Right atrium auricular region (tissue), 2 donors: Measurements from ENCODE around the gene RANBP3. TPM values are rescaled to one million over a fixed set of nuclear protein-coding genes. Genes with fewer than 3 reads are reported as not detected.
"Not testable (repeated sequence)": the region's sequence is repeated elsewhere in the genome, so short reads cannot be mapped to it uniquely, and the experiment has no call there.

ENCODE experiments used
- DNase-seq: peaks from one replicate; pipeline ENCODE4 v3.0.0-alpha.2; 2019; ENCODE audit warnings: low spot score
- H3K27ac ChIP-seq, 2 donors: fragments of 200-600 bp; sonication (generic); 1 replicate in 1 of 2; 2 replicates in 1 of 2; pipeline ENCODE4 v1.5.1; 2016 to 2019
- H3K27me3 ChIP-seq, 2 donors: fragments of 200-600 bp; sonication (generic); one replicate each; pipeline versions ENCODE4 v1.5.1 to v1.6.0; 2017 to 2019
- H3K36me3 ChIP-seq: fragments of 200-600 bp; sonication (generic); one replicate; pipeline ENCODE4 v1.5.1; 2016
- H3K4me1 ChIP-seq, 2 donors: fragments of 200-600 bp; sonication (generic); one replicate each; pipeline versions ENCODE4 v1.5.1 to v1.6.0; 2017 to 2019
- H3K4me3 ChIP-seq, 2 donors: fragments of 200-600 bp; sonication (generic); 1 replicate in 1 of 2; 2 replicates in 1 of 2; pipeline ENCODE4 v1.5.1; 2017 to 2019; ENCODE audit warnings: mild to moderate bottlenecking in 1 of 2, moderate library complexity in 1 of 2
- H3K9me3 ChIP-seq, 2 donors: fragments of 200-600 bp; sonication (generic); one replicate each; pipeline ENCODE4 v1.5.1; 2019
- CTCF ChIP-seq, 2 donors: fragments of 200-600 bp; sonication (generic); IDR thresholded peaks; one replicate each; pipeline ENCODE4 v1.5.1; 2019; ENCODE audit warnings: antibody characterized with exemption in 2 of 2
- total RNA-seq, 2 donors: library from RNA; depleted of rRNA; stranded (reverse); fragments of >200 nt; gene quantifications; one replicate each; pipeline ENCODE4 v1.1.0, GENCODE V29; 2016

RANBP3 gene
- total RNA-seq: 10 to 100 TPM; 53.6 to 54.7 TPM

GRCh38 chr19:5977785-5978605 is at the start of gene RANBP3:
TSS of gene RANBP3 (minus strand) at chr19:5978140. CDS start at chr19:5978082, 58 bp downstream.
- H3K9me3 ChIP-seq: no peaks in the 10 kb centered on the region
- peak within 1 kb of the TSS; percentile 77 to 92 for H3K27ac ChIP-seq
- no peaks in the 10 kb centered on the region for H3K27me3 ChIP-seq
- H3K4me3 ChIP-seq: peak within 1 kb of the TSS; percentile 98 to 100
- peaks cover 0 to 55% of the 10 kb centered on the region in 2 donors for H3K4me1 ChIP-seq
- peaks cover 12% of the 10 kb centered on the region for H3K36me3 ChIP-seq
- TF ChIP-seq CTCF (IDR thresholded peaks at IDR 0.05): peak in 1 of 2 donors; percentile 24
- DNase-seq: peak; percentile 98

DNA sequence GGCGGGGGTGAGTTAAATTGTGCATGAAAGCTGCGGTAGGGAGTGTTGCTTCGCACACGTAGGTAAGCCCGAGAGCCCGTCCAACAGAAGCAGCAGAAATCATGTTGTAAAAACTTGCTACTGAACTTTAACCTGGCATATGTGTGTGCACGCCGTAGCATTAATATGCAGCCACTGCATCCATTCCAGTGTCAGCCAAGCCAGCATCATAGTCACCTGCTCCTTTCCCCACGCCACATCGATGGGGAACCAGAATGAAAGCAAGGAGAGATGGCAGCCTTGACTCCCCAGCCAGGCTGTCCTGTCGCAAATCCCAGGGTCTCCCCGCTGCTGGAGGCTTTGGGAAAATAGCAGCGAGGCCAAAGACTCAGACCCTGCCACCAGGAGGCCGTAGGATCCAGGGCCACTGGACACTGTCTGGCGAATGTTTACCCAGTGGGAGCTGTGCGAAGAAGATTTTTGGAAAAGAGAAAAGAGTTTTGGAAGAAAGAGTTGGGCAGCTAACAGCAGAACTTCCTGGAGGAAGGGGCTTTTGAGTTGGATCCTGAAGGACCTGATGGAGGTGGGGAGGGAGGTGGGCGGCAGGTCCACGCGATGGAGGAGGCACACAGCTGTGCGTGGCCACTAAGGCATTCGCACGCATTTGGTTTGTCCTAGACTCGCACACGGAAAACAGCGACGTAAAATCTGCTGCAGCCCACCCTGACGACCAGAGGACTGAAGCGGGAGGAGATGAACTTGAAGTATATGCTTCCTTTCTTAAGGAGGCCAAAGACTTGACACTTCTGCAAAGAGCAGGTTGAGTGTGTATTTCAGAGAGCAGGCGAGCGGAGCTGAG is 48.7 kb upstream of the RANBP3 start:
- H3K36me3 ChIP-seq: peaks cover 12% of the 10 kb centered on the region

DNA sequence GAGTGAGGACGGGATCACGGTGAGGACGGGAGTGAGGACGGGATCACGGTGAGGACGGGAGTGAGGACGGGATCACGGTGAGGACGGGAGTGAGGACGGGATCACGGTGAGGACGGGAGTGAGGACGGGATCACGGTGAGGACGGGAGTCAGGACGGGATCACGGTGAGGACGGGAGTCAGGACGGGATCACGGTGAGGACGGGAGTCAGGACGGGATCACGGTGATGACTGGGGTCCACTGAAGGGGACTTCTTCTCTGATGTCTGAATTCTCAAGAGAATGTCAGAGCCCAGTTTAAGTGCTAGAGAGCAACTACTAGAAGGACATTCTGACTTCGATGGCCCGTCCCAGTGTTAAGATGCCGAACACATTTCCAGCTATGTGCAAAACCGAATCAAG is 46.8 kb upstream of the RANBP3 start:
- not testable (repeated sequence) for H3K4me3 ChIP-seq, DNase-seq, H3K9me3 ChIP-seq, H3K27ac ChIP-seq, H3K27me3 ChIP-seq
- Histone ChIP-seq H3K4me1 (peaks cover 0 to 11% of the 10 kb centered on the region in 2 donors), H3K36me3 (peaks cover 12% of the 10 kb centered on the region)

More for the DNA sequence above, 48.7 kb upstream of the RANBP3 start:
- no peak for DNase-seq
- TF ChIP-seq CTCF (IDR thresholded peaks at IDR 0.05): no peak
- H3K27me3 ChIP-seq: no peaks in the 10 kb centered on the region
- H3K4me3 ChIP-seq: no peak overlapping the region
- no peaks in the 10 kb centered on the region for H3K9me3 ChIP-seq
- peaks cover 0 to 11% of the 10 kb centered on the region in 2 donors for H3K4me1 ChIP-seq
- H3K27ac ChIP-seq: no peak overlapping the region

GRCh38 chr19:6023936-6024335 is 46.0 kb upstream of the RANBP3 start:
- no peak overlapping the region for H3K4me3 ChIP-seq
- peaks cover 12% of the 10 kb centered on the region for H3K36me3 ChIP-seq
- no peak overlapping the region for H3K27ac ChIP-seq
- peaks cover 0 to 11% of the 10 kb centered on the region in 2 donors for H3K4me1 ChIP-seq
- H3K9me3 ChIP-seq: no peaks in the 10 kb centered on the region
- TF ChIP-seq CTCF (IDR thresholded peaks at IDR 0.05): no peak
- no peak for DNase-seq
- no peaks in the 10 kb centered on the region for H3K27me3 ChIP-seq

DNA sequence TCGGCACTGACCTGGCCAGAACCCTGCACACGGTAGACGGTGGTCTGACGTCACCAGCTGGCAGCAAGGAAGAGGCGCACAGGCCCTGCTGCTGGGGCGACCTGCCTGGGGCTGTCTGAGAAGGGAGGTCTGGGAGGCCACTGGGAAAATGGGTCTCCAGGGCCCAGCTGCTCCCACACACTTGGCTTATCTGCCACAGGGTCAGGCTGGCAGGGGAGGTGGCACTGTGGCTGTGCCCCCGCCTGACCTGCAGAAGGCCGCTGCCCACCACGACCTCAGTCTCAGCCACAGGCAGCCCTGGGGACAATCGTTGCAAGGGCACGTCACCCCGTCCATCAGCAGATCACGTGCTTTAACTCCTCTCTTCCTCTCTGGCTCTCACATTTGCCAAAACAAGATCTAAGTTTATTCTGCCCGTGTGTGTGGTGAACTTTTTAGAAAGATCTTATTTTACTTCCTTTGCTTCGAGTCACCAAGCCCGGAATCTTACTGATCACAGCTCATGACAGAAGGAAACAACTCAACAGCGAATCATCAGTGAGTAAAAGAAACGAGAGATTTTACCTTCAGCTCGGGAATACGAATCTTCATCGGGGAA is 45.2 kb upstream of the RANBP3 start:
- no peak for DNase-seq
- Histone ChIP-seq H3K27ac (peak overlapping the region in 1 of 2 donors; percentile 37), H3K36me3 (peaks cover 12% of the 10 kb centered on the region)

More for the DNA sequence above, 45.2 kb upstream of the RANBP3 start:
- Histone ChIP-seq H3K4me3 (no peak overlapping the region), H3K9me3 (no peaks in the 10 kb centered on the region), H3K27me3 (no peaks in the 10 kb centered on the region), H3K4me1 (peaks cover 0 to 11% of the 10 kb centered on the region in 2 donors)
- TF ChIP-seq CTCF (IDR thresholded peaks at IDR 0.05): no peak
